ENCODE measurements around the gene TANGO2. TPM values are rescaled to one million over a fixed set of nuclear protein-coding genes. Genes with fewer than 3 reads are reported as not detected.

The TANGO2 gene
- total and polyA plus RNA-seq, 2 of the 8 experiments (the other 6 are each of a cell fraction or from before 2014, with no cell fraction given), result 10.1 to 18.4 TPM

DNA sequence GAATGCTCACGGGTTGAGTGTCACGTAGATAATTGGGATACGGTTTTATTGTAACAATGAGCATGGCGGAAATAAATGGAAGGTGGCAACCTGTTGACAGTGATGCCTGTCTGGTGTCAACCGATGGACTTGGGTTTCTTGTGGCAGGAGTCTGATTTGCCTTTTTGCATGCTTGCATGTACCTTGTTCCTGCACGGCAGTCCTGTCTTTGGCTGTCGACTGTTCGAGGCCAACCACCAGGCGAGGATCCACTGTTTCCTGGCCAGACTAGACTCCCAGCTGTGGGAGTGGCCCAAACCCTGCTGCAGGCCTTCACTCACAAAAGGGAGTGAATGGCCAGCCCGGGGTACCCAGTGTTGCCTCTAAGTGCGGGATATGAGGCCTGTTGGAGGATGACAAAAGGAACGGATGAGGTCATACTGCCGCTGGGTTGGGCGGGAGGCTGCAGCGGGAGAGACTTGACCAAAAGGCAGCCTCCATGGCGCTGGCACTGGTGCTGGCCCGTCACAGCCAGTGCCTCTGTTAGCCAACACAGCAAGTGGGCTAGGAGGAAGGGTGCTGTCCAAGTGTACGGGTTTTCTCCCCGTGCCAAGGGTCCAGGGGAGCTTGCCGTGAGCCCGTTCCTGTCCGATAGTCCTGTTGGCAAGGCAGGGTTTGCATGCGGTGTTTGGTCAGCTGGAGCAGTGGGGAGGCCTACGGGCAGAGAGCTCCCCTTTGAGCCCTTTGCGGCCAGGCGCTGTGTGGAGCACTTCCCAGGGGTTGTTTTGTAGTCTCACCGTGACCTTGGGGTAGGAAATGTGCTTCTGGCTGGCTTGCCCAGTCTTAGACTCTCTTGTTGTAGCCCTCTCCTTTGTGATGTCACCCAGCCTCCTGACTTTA lies 60.1 kb downstream of the TANGO2 start (continued):
- no peak for TF ChIP-seq MAX (IDR thresholded peaks at IDR 0.05)

Measured in H1 (cell line).